Measurements from ENCODE around the gene SMG6. TPM values are rescaled to one million over a fixed set of nuclear protein-coding genes. Genes with fewer than 3 reads are reported as not detected.

Gene SMG6
- total and polyA plus RNA-seq, 2 experiments from 2014 or later = 11.9 to 19.9 TPM

GRCh38 chr17:2175294-2175628 lies 128.3 kb downstream of the SMG6 start:
- H3K4me1 ChIP-seq (ENCODE audit: insufficient read depth) = peaks cover 79% of the 10 kb centered on the region
- TF ChIP-seq EZH2 (IDR thresholded peaks at IDR 0.05; ENCODE audit: borderline replicate concordance) (no peak), CTCF (IDR thresholded peaks at IDR 0.05; ENCODE audit: poor library complexity) (no peak), EZH2phosphoT487 (IDR thresholded peaks at IDR 0.05; ENCODE audit: low read depth, severe bottlenecking, unreplicated experiment) (no peak)
- H3K27me3 ChIP-seq = no peaks in the 10 kb centered on the region
- WGBS (ENCODE audit: low lambda C conversion rate, missing lambda C conversion rate) = 70% methylated on average over 4 of the region's 5 CpGs
- H3K9me3 ChIP-seq (ENCODE audit: low read depth) = no peaks in the 10 kb centered on the region
- DNase-seq (ENCODE audit: low spot score) = no peak
- H3K27ac ChIP-seq = peak overlapping the region; percentile 90
- peaks cover 5% of the 10 kb centered on the region for H3K79me2 ChIP-seq
- H3K4me3 ChIP-seq = no peak overlapping the region
- H2AFZ ChIP-seq = no peak overlapping the region
- H4K20me1 ChIP-seq (ENCODE audit: insufficient read depth, poor library complexity, severe bottlenecking) = peaks cover 2% of the 10 kb centered on the region
- peak overlapping the region; percentile 64 for H3K4me2 ChIP-seq
- no peaks in the 10 kb centered on the region for H3K36me3 ChIP-seq (replicated peaks; ENCODE audit: insufficient read depth, low read depth)
- H3K9me2 ChIP-seq (replicated peaks; ENCODE audit: insufficient read depth) = no peaks in the 10 kb centered on the region

- no peaks in the 10 kb centered on the region for H3K36me3 ChIP-seq (replicated peaks; ENCODE audit: insufficient read depth, low read depth)
- peaks cover 5% of the 10 kb centered on the region for H3K79me2 ChIP-seq
- H3K4me1 ChIP-seq (ENCODE audit: insufficient read depth) = peaks cover 73% of the 10 kb centered on the region
- DNase-seq (ENCODE audit: low spot score) = peak; percentile 76
- peak overlapping the region; percentile 64 for H3K4me2 ChIP-seq
- peaks cover 2% of the 10 kb centered on the region for H4K20me1 ChIP-seq (ENCODE audit: insufficient read depth, poor library complexity, severe bottlenecking)
- no peaks in the 10 kb centered on the region for H3K9me2 ChIP-seq (replicated peaks; ENCODE audit: insufficient read depth)
- H3K9me3 ChIP-seq (ENCODE audit: low read depth) = no peaks in the 10 kb centered on the region
- TF ChIP-seq CTCF (IDR thresholded peaks at IDR 0.05; ENCODE audit: poor library complexity) (no peak), EZH2phosphoT487 (IDR thresholded peaks at IDR 0.05; ENCODE audit: low read depth, severe bottlenecking, unreplicated experiment) (no peak), EZH2 (IDR thresholded peaks at IDR 0.05; ENCODE audit: borderline replicate concordance) (no peak)
- 19% methylated on average over 24 of the region's 24 CpGs for WGBS (ENCODE audit: low lambda C conversion rate, missing lambda C conversion rate)
- no peak overlapping the region for H3K4me3 ChIP-seq
- peak overlapping the region; percentile 90 for H3K27ac ChIP-seq
- no peaks in the 10 kb centered on the region for H3K27me3 ChIP-seq
- H2AFZ ChIP-seq = no peak overlapping the region
Observed at GRCh38 chr17:2174468-2175293, 128.9 kb downstream of the SMG6 start.

GRCh38 chr17:2174014-2174413 lies 129.6 kb downstream of the SMG6 start:
- peaks cover 69% of the 10 kb centered on the region for H3K4me1 ChIP-seq (ENCODE audit: insufficient read depth)
- WGBS (ENCODE audit: low lambda C conversion rate, missing lambda C conversion rate) = 67% methylated on average over 3 of the region's 3 CpGs
- H2AFZ ChIP-seq = no peak overlapping the region
- TF ChIP-seq EZH2 (IDR thresholded peaks at IDR 0.05; ENCODE audit: borderline replicate concordance) (no peak), CTCF (IDR thresholded peaks at IDR 0.05; ENCODE audit: poor library complexity) (no peak), EZH2phosphoT487 (IDR thresholded peaks at IDR 0.05; ENCODE audit: low read depth, severe bottlenecking, unreplicated experiment) (no peak)
- no peaks in the 10 kb centered on the region for H3K27me3 ChIP-seq
- H3K36me3 ChIP-seq (replicated peaks; ENCODE audit: insufficient read depth, low read depth) = no peaks in the 10 kb centered on the region
- no peak for DNase-seq (ENCODE audit: low spot score)
- no peaks in the 10 kb centered on the region for H3K9me3 ChIP-seq (ENCODE audit: low read depth)
- H3K27ac ChIP-seq = peak overlapping the region; percentile 90
- H3K9me2 ChIP-seq (replicated peaks; ENCODE audit: insufficient read depth) = no peaks in the 10 kb centered on the region
- no peak overlapping the region for H3K4me3 ChIP-seq
- H3K4me2 ChIP-seq = peak overlapping the region; percentile 64
- H4K20me1 ChIP-seq (ENCODE audit: insufficient read depth, poor library complexity, severe bottlenecking) = peaks cover 2% of the 10 kb centered on the region
- peaks cover 5% of the 10 kb centered on the region for H3K79me2 ChIP-seq

Measured in hepatocyte (in vitro differentiated cells).